ENCODE data around the gene CERKL. TPM values are rescaled to one million over a fixed set of nuclear protein-coding genes. Genes with fewer than 3 reads are reported as not detected.

Gene CERKL
- total and polyA plus RNA-seq, 2 of the 13 experiments (the other 11 are each of a cell fraction or from before 2014, with no cell fraction given): not detected

DNA sequence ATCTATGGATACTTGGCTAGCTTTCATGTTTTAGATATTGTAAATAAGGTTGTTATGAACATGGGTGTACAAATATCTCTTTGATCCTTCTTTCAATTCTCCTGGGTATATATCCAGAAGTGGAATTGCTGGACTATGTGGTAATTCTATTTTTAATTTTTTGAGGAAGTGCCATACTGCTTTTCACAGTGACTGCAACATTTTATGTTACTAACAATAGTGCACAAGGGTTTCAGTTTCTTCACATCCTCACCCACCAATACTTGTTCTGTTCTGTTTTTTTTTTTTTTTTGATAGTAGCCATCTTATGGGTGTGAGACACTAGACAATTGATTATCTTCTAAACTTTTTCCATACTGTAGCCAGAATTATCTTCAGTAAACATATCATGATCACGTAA, 40.7 kb upstream of the CERKL start:
- no peak for DNase-seq (ENCODE audit: low spot score)
- Histone ChIP-seq H3K27ac (ENCODE audit: extremely low read length, insufficient read depth, low read length) (no peak overlapping the region), H3K9ac (ENCODE audit: insufficient read depth, low read depth, low read length) (no peak overlapping the region), H4K20me1 (ENCODE audit: insufficient read depth, low read length) (no peaks in the 10 kb centered on the region), H3K4me2 (ENCODE audit: low read depth, low read length) (no peak overlapping the region), H3K27me3 (ENCODE audit: control insufficient read depth in 1 of 2, insufficient read depth in 2 of 2, low read length in 2 of 2) (no peaks in the 10 kb centered on the region), H3K4me1 (ENCODE audit: insufficient read depth, low read length) (no peaks in the 10 kb centered on the region), H3K4me3 (replicated peaks in 1 of 3; ENCODE audit: insufficient read depth in 1 of 3, low read depth in 2 of 3, low read length in 3 of 3) (no peak overlapping the region), H3K9me3 (ENCODE audit: low read length) (peaks cover 1% of the 10 kb centered on the region; the same call in 1 of the 2 replicates), H3K79me2 (ENCODE audit: insufficient read depth, low read length) (no peaks in the 10 kb centered on the region), H2AFZ (ENCODE audit: low read length) (no peak overlapping the region), H3K36me3 (replicated peaks in 1 of 2; ENCODE audit: control insufficient read depth in 1 of 2, insufficient read depth in 2 of 2, low read length in 2 of 2) (no peaks in the 10 kb centered on the region)
- no TSS peak for BruUV-seq (replicated peaks)
- in situ Hi-C loops (cut with HindIII; ENCODE audit: extremely low pct_ligation_motif_present, low pct_unique_long_range_greater_than_20kb) (no loop called here), intact Hi-C loops (cut with micrococcal nuclease; ENCODE audit: unreplicated experiment) (no loop called here)
- POLR2A ChIA-PET: no interaction called here
- TF ChIP-seq RORA (CRISPR knock-in tag; IDR thresholded peaks at IDR 0.05): no peak
- no peak for TF ChIP-seq TEAD3 (CRISPR knock-in tag; optimal IDR thresholded peaks at IDR 0.05; ENCODE audit: borderline replicate concordance)
- no peak for TF ChIP-seq SP2 (CRISPR knock-in tag; IDR thresholded peaks at IDR 0.05)
- no peak for TF ChIP-seq ZNF446 (CRISPR knock-in tag; IDR thresholded peaks at IDR 0.05)
- no peak for TF ChIP-seq ZNF557 (CRISPR knock-in tag; IDR thresholded peaks at IDR 0.05)
- TF ChIP-seq, protein P1, sequence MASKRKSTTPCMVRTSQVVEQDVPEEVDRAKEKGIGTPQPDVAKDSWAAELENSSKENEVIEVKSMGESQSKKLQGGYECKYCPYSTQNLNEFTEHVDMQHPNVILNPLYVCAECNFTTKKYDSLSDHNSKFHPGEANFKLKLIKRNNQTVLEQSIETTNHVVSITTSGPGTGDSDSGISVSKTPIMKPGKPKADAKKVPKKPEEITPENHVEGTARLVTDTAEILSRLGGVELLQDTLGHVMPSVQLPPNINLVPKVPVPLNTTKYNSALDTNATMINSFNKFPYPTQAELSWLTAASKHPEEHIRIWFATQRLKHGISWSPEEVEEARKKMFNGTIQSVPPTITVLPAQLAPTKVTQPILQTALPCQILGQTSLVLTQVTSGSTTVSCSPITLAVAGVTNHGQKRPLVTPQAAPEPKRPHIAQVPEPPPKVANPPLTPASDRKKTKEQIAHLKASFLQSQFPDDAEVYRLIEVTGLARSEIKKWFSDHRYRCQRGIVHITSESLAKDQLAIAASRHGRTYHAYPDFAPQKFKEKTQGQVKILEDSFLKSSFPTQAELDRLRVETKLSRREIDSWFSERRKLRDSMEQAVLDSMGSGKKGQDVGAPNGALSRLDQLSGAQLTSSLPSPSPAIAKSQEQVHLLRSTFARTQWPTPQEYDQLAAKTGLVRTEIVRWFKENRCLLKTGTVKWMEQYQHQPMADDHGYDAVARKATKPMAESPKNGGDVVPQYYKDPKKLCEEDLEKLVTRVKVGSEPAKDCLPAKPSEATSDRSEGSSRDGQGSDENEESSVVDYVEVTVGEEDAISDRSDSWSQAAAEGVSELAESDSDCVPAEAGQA (IDR thresholded peaks at IDR 0.05; ENCODE audit: low read depth): no peak
- TF ChIP-seq, protein P1 (CRISPR knock-in tag; IDR thresholded peaks at IDR 0.05; ENCODE audit: borderline replicate concordance): no peak
- TF ChIP-seq SMAD3 (CRISPR knock-in tag; IDR thresholded peaks at IDR 0.05): no peak
- TF ChIP-seq RCOR2 (CRISPR knock-in tag; IDR thresholded peaks at IDR 0.05): no peak
- ATAC-seq: no peak
- 25% methylated on average over 1 of the region's 1 CpG for WGBS (ENCODE audit: low lambda C conversion rate)
- FAIRE-seq: no peak
- CTCF ChIA-PET (ENCODE audit: low intra/inter-chr PET ratio, low total read pairs): no interaction called here
